ENCODE measurements around the gene UTS2B. TPM values are rescaled to one million over a fixed set of nuclear protein-coding genes. Genes with fewer than 3 reads are reported as not detected.

The UTS2B gene
- total and polyA plus RNA-seq, 10 of the 15 experiments (the other 5 are each of a cell fraction or from before 2014, with no cell fraction given) = 0.15 to 0.72 (median 0.44) TPM

GRCh38 chr3:191296041-191296541, 34.2 kb downstream of the UTS2B start:
- ChIA-PET POLR2A (interaction anchor here (0.6 to 1.5 kb wide), 6 partner anchors 26 to 51 kb away, joined by 3 to 5 read pairs (median 4); no protein-coding TSS in a partner anchor), CTCF (interaction anchor here (0.9 to 2.1 kb wide), 8 partner anchors 12 to 57 kb away, joined by 3 to 8 read pairs (median 4); no protein-coding TSS in a partner anchor), SMC1A (ENCODE audit: uncharacterized antibody, unreplicated experiment) (interaction anchor here (1.0 to 3.9 kb wide), 19 partner anchors 11 to 86 kb away, joined by 3 to 26 read pairs (median 5); partner anchors contain the start of gene UTS2B), RAD21 (ENCODE audit: unreplicated experiment) (interaction anchor here (1.0 to 2.3 kb wide), 16 partner anchors 9 to 158 kb away, joined by 3 to 15 read pairs (median 5); no protein-coding TSS in a partner anchor)
- no peak overlapping the region for H3K4me3 ChIP-seq
- intact Hi-C loops (cut with micrococcal nuclease; ENCODE audit: unreplicated experiment) = loop anchor here (1.0 to 2.0 kb wide), 2 partner anchors 35 to 48 kb away; partner anchors contain the start of gene UTS2B
- H3K4me1 ChIP-seq (ENCODE audit: control insufficient read depth, insufficient read depth, low read length) = peaks cover 46% of the 10 kb centered on the region
- H3K27me3 ChIP-seq (replicated peaks in 1 of 2; ENCODE audit: control insufficient read depth in 2 of 2, insufficient read depth in 2 of 2, low read length in 1 of 2) = no peaks in the 10 kb centered on the region
- no peaks in the 10 kb centered on the region for H3K9me3 ChIP-seq (replicated peaks; ENCODE audit: control insufficient read depth, insufficient read depth, low read length)
- peak; percentile 95 for FAIRE-seq
- no peak overlapping the region for H3K9ac ChIP-seq (ENCODE audit: control insufficient read depth, insufficient read depth, low read length)
- DNase-seq (ENCODE audit: low read depth, low spot score) = peak; percentile 88
- H2AFZ ChIP-seq (ENCODE audit: control insufficient read depth, low read depth, low read length) = no peak overlapping the region
- no TSS peak for BruUV-seq (replicated peaks)
- WGBS (ENCODE audit: insufficient coverage, insufficient replicate concordance, low lambda C conversion rate, missing lambda C conversion rate) = 2% methylated on average over 4 of the region's 4 CpGs
- ATAC-seq = peak; percentile 80
- peak overlapping the region; percentile 5; the same call in 1 of the 2 replicates for H3K27ac ChIP-seq (ENCODE audit: control insufficient read depth, insufficient read depth)
- in situ Hi-C loops (cut with MboI) = no loop called here
- peak overlapping the region; percentile 61 for H3K4me2 ChIP-seq (ENCODE audit: control insufficient read depth, insufficient read depth)
- no peaks in the 10 kb centered on the region for H4K20me1 ChIP-seq (ENCODE audit: control insufficient read depth, insufficient read depth)
- no peaks in the 10 kb centered on the region for H3K36me3 ChIP-seq (ENCODE audit: control insufficient read depth in 2 of 2, insufficient read depth in 2 of 2, low read length in 1 of 2)
- H3K79me2 ChIP-seq (ENCODE audit: control insufficient read depth, insufficient read depth, low read length) = no peaks in the 10 kb centered on the region
- TF ChIP-seq WRNIP1 (IDR thresholded peaks at IDR 0.05; ENCODE audit: borderline replicate concordance, low read depth, low read length) (no peak; the same call in 1 of the 2 replicates), SMARCA5 (IDR thresholded peaks at IDR 0.05) (no peak), CREB1 (IDR thresholded peaks at IDR 0.05; ENCODE audit: low read depth) (peak; percentile 56; the same call in 1 of the 2 replicates), MLLT1 (IDR thresholded peaks at IDR 0.05) (peak; percentile 98), CHD2 (IDR thresholded peaks at IDR 0.05; ENCODE audit: borderline replicate concordance, low read depth, low read length) (peak; percentile 84), SRF (IDR thresholded peaks at IDR 0.05; ENCODE audit: low read depth in 2 of 2, low read length in 2 of 2) (no peak), ZNF622 (IDR thresholded peaks at IDR 0.05) (no peak), RBBP5 (conservative IDR thresholded peaks at IDR 0.05) (no peak), SMC3 (IDR thresholded peaks at IDR 0.05; ENCODE audit: borderline replicate concordance, low read length) (no peak), RAD21 (IDR thresholded peaks at IDR 0.05; ENCODE audit: insufficient read depth, low read depth, low read length) (no peak), TARDBP (IDR thresholded peaks at IDR 0.05; ENCODE audit: borderline replicate concordance) (no peak), SUZ12 (IDR thresholded peaks at IDR 0.05; ENCODE audit: unreplicated experiment) (no peak), RFX5 (IDR thresholded peaks at IDR 0.05; ENCODE audit: low read depth, low read length) (no peak), SIX5 (IDR thresholded peaks at IDR 0.05; ENCODE audit: low read depth, low read length, severe bottlenecking) (no peak), YY1 (IDR thresholded peaks at IDR 0.05; ENCODE audit: low read depth, low read length) (peak; percentile 71), CEBPZ (IDR thresholded peaks at IDR 0.05; ENCODE audit: low read depth, low read length) (no peak)
- TF ChIP-seq, protein P1, sequence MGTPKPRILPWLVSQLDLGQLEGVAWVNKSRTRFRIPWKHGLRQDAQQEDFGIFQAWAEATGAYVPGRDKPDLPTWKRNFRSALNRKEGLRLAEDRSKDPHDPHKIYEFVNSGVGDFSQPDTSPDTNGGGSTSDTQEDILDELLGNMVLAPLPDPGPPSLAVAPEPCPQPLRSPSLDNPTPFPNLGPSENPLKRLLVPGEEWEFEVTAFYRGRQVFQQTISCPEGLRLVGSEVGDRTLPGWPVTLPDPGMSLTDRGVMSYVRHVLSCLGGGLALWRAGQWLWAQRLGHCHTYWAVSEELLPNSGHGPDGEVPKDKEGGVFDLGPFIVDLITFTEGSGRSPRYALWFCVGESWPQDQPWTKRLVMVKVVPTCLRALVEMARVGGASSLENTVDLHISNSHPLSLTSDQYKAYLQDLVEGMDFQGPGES (IDR thresholded peaks at IDR 0.05) = no peak
- TF ChIP-seq, protein P2, sequence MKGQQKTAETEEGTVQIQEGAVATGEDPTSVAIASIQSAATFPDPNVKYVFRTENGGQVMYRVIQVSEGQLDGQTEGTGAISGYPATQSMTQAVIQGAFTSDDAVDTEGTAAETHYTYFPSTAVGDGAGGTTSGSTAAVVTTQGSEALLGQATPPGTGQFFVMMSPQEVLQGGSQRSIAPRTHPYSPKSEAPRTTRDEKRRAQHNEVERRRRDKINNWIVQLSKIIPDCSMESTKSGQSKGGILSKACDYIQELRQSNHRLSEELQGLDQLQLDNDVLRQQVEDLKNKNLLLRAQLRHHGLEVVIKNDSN (IDR thresholded peaks at IDR 0.05; ENCODE audit: borderline replicate concordance, extremely low read length, insufficient read depth, low read depth, low read length) = no peak
